Measurements from ENCODE around the gene ZBTB16. TPM values are rescaled to one million over a fixed set of nuclear protein-coding genes. Genes with fewer than 3 reads are reported as not detected.

ZBTB16 gene
- total RNA-seq, 2 donors from 2014 or later: 2.0 to 13.7 TPM

DNA sequence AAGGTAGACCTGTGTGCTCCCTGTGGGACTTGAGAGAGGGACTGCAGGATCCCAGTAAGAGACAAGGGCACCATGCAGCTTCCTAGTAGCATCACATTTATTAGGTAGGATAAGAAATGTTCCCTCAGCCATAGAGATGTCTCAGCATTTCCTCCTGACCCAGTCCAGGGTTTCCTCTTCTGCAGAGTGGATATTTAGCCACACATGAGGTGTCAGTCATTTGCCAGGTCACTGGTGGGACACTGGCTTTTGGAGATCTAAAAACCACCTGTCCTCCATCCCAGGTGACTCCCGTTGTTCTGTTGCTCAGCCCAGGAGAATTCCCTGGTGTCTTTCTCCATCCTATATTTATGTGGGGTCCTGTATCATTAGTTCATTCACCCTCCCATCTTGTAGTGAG lies 119.1 kb downstream of the ZBTB16 start:
- peak overlapping the region; percentile 19 to 38 for H3K9ac ChIP-seq (ENCODE audit: low read depth in 2 of 2, low read length in 2 of 2)
- intact Hi-C loops (cut with DNase I): no loop called here
- H3K4me3 ChIP-seq: no peak overlapping the region
- TF ChIP-seq, protein P1, sequence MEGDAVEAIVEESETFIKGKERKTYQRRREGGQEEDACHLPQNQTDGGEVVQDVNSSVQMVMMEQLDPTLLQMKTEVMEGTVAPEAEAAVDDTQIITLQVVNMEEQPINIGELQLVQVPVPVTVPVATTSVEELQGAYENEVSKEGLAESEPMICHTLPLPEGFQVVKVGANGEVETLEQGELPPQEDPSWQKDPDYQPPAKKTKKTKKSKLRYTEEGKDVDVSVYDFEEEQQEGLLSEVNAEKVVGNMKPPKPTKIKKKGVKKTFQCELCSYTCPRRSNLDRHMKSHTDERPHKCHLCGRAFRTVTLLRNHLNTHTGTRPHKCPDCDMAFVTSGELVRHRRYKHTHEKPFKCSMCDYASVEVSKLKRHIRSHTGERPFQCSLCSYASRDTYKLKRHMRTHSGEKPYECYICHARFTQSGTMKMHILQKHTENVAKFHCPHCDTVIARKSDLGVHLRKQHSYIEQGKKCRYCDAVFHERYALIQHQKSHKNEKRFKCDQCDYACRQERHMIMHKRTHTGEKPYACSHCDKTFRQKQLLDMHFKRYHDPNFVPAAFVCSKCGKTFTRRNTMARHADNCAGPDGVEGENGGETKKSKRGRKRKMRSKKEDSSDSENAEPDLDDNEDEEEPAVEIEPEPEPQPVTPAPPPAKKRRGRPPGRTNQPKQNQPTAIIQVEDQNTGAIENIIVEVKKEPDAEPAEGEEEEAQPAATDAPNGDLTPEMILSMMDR (IDR thresholded peaks at IDR 0.05): no peak
- peaks cover 17% of the 10 kb centered on the region for H3K4me1 ChIP-seq
- DNase-seq: no peak
- H3K36me3 ChIP-seq: no peaks in the 10 kb centered on the region
- peak overlapping the region; percentile 63 for H3K27ac ChIP-seq
- no peaks in the 10 kb centered on the region for H3K9me3 ChIP-seq
- no peaks in the 10 kb centered on the region for H3K27me3 ChIP-seq

DNA sequence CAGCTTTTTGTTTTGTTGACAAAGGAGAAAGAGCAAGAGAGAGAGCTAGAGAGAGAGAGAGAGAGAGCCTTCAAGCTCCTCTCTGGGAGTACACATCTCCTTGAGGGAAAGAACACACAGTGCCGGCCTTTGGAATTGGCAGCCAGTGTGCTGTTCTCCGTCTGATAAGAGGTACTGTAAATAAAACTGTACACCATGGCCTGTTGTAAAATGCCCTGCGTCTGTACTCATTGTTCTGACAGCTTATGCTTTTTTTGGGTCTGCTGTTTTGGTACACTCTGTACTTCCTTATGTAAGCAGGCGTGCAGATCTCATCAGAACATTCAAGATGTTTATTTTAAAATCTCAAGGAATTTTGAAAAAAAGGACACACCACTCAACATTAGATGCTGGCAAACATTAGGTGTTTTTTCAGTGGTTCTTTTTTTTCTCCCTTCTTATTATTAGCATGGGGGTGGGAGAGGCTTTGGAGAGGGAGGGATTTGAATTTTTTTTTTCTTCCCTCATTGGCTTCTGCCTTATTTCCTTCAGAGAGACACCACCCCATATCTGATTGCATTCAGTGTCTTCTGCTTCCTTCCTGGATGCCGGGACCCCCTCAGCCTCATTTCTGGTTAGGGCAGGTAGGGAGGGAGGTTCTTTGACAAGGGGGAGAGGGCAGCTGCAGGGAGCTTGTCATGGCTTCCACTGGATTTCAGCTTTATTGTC lies 119.9 kb downstream of the ZBTB16 start:
- H3K27me3 ChIP-seq: no peaks in the 10 kb centered on the region
- H3K9ac ChIP-seq (ENCODE audit: low read depth in 2 of 2, low read length in 2 of 2): peak overlapping the region in 1 of 2 donors; percentile 76
- peak overlapping the region; percentile 63 for H3K27ac ChIP-seq
- DNase-seq: peak; percentile 79
- no peaks in the 10 kb centered on the region for H3K36me3 ChIP-seq
- H3K4me3 ChIP-seq: no peak overlapping the region
- TF ChIP-seq, protein P1 (IDR thresholded peaks at IDR 0.05): no peak
- H3K9me3 ChIP-seq: no peaks in the 10 kb centered on the region
- intact Hi-C loops (cut with DNase I): no loop called here
- H3K4me1 ChIP-seq: peaks cover 17% of the 10 kb centered on the region

DNA sequence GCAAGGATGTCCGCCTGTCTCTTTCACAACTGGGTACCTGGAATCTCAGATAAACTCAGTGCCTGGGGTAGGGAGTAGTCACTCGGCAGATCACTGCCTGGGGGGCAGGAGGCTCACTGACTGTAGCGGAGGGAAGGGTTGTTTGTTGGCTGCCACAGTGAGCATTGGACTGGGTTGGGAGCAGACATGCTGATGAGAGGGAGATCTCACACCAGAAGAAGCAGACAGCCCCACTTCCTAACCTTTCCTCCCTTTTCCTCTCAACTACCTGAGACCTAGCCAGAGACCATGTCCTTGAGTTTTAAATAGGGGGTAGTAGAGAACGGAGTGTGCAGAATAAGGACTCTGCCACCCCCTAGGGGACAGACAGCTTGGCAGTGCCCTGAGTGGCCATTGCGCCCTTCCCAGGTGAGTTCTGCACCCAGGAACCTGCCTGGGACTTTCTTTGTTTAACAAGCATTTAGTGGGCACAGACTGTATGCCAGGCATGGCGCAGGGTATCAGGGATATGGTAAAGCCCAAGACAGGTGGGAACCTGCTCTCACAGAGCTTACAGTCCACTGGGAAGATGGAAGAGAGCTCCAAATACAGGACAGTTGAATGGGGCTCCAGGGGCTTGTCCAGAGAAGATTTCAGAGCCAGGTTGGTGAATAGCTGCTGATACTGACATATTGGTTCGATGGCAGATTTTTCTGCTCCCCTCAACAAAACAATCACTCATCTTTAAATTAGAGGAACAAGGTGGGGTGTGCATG lies 121.0 kb downstream of the ZBTB16 start:
- no peaks in the 10 kb centered on the region for H3K9me3 ChIP-seq
- H3K27ac ChIP-seq: peak overlapping the region; percentile 63
- no peak overlapping the region for H3K4me3 ChIP-seq
- DNase-seq: peak; percentile 74
- H3K36me3 ChIP-seq: no peaks in the 10 kb centered on the region
- H3K9ac ChIP-seq (ENCODE audit: low read depth in 2 of 2, low read length in 2 of 2): peak overlapping the region; percentile 38 to 76
- H3K27me3 ChIP-seq: no peaks in the 10 kb centered on the region
- intact Hi-C loops (cut with DNase I): loop anchor here (5.0 kb wide), 3 partner anchors 77 to 148 kb away; no protein-coding TSS in a partner anchor
- H3K4me1 ChIP-seq: peaks cover 17% of the 10 kb centered on the region
- TF ChIP-seq, protein P1 (IDR thresholded peaks at IDR 0.05): peak; percentile 63

- H3K27ac ChIP-seq: no peak overlapping the region
- H3K9ac ChIP-seq (ENCODE audit: low read depth in 2 of 2, low read length in 2 of 2): no peak overlapping the region
- DNase-seq: no peak
- TF ChIP-seq, protein P1 (IDR thresholded peaks at IDR 0.05): no peak
- no peak overlapping the region for H3K4me3 ChIP-seq
- intact Hi-C loops (cut with DNase I): loop anchor here (5.0 kb wide), 3 partner anchors 76 to 149 kb away; no protein-coding TSS in a partner anchor
- H3K27me3 ChIP-seq: no peaks in the 10 kb centered on the region
- no peaks in the 10 kb centered on the region for H3K9me3 ChIP-seq
- H3K4me1 ChIP-seq: peaks cover 17% of the 10 kb centered on the region
- no peaks in the 10 kb centered on the region for H3K36me3 ChIP-seq
These were observed 121.7 kb downstream of the ZBTB16 start for GRCh38 chr11:114181195-114181594.

- H3K4me1 ChIP-seq: peaks cover 17% of the 10 kb centered on the region
- TF ChIP-seq, protein P1 (IDR thresholded peaks at IDR 0.05): no peak
- no peaks in the 10 kb centered on the region for H3K9me3 ChIP-seq
- intact Hi-C loops (cut with DNase I): loop anchor here (5.0 kb wide), 3 partner anchors 76 to 149 kb away; no protein-coding TSS in a partner anchor
- H3K4me3 ChIP-seq: no peak overlapping the region
- no peak overlapping the region for H3K9ac ChIP-seq (ENCODE audit: low read depth in 2 of 2, low read length in 2 of 2)
- no peaks in the 10 kb centered on the region for H3K27me3 ChIP-seq
- H3K36me3 ChIP-seq: no peaks in the 10 kb centered on the region
- DNase-seq: no peak
- H3K27ac ChIP-seq: no peak overlapping the region
These were observed 122.2 kb downstream of the ZBTB16 start for GRCh38 chr11:114181752-114182151.
